Nephron progenitor cell (in vitro differentiated cells): ENCODE results near the gene AHDC1.

Experiments used
- DNase-seq: peaks from one replicate; pipeline ENCODE4 v3.0.0; 2021
- H3K27ac Mint-ChIP-seq: 2 replicates; pipeline ENCODE4 v1.8.0; 2021; ENCODE audit warnings: mild to moderate bottlenecking, moderate library complexity, mixed read lengths
- H3K27me3 Mint-ChIP-seq: 2 replicates; pipeline ENCODE4 v1.8.0; 2021; ENCODE audit warnings: mild to moderate bottlenecking, low read depth, mixed read lengths; ENCODE audit not compliant: poor library complexity
- H3K36me3 Mint-ChIP-seq: 2 replicates; pipeline ENCODE4 v1.8.0; 2021; ENCODE audit warnings: low read depth, mixed read lengths
- H3K4me1 Mint-ChIP-seq: 2 replicates; pipeline ENCODE4 v1.8.0; 2021; ENCODE audit warnings: mixed read lengths
- H3K4me3 Mint-ChIP-seq: 2 replicates; pipeline ENCODE4 v1.8.0; 2021; ENCODE audit warnings: mild to moderate bottlenecking, moderate library complexity, mixed read lengths
- H3K9me3 Mint-ChIP-seq: 2 replicates; pipeline ENCODE4 v1.8.0; 2021; ENCODE audit warnings: mild to moderate bottlenecking, moderate library complexity, mixed read lengths
- TF ChIP-seq, protein P1 (sequence below): fragments of 200-600 bp; sonication (generic); IDR thresholded peaks from 2 replicates; pipeline ENCODE4 v1.5.0; 2021; ENCODE audit warnings: antibody characterized with exemption

Gene AHDC1

DNA sequence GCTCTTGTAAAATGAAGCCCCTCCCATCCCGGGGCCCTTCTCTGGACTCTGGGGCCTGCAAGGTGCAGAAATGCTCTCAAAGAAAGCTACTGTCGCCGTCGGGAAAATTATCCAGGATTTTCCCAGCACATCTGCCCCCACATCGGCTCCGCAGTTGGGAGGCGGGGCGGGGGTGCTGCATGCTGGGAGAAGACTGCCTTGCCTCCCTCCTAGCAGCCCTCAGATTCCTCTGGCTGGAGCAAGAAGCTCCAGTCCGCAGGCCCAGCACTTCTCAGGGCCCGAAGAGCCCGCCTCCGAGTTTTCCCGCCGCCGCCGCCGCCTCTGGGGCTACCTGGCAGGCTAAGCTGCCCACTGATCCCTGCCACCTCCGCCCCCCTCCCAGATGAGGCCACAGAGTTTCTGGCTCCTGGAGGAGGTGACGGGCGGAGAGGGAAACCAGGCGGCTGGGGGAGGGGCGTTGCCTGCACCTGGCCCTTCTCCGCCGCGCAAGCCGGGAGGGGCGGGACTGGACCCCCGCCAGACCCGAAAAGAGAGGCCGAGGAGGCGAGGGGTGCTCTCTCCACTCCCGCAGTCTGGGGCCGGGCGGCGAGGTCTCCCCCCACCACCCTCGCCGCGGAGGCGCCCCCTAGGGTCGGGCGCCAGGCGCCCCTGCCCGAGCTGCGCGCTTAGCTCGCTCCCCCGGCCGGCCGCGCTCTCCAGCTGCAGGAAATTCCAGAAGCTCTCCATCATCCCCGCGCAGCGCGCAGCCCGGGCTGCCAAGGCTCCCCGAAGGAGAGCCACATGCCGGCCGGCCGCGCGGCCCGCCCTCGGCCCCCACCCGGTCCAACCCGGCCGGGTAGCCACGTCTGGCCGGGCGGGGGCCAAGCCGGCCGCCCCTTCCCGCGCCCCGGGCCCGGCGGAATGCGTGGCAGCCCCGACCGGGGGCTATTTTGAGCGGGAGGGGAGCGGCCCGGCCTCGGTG is 28.8 kb downstream of the AHDC1 start:
- H3K27me3 Mint-ChIP-seq = no peaks in the 10 kb centered on the region
- TF ChIP-seq, protein P1, sequence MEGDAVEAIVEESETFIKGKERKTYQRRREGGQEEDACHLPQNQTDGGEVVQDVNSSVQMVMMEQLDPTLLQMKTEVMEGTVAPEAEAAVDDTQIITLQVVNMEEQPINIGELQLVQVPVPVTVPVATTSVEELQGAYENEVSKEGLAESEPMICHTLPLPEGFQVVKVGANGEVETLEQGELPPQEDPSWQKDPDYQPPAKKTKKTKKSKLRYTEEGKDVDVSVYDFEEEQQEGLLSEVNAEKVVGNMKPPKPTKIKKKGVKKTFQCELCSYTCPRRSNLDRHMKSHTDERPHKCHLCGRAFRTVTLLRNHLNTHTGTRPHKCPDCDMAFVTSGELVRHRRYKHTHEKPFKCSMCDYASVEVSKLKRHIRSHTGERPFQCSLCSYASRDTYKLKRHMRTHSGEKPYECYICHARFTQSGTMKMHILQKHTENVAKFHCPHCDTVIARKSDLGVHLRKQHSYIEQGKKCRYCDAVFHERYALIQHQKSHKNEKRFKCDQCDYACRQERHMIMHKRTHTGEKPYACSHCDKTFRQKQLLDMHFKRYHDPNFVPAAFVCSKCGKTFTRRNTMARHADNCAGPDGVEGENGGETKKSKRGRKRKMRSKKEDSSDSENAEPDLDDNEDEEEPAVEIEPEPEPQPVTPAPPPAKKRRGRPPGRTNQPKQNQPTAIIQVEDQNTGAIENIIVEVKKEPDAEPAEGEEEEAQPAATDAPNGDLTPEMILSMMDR = peak; percentile 39
- H3K4me3 Mint-ChIP-seq = peak overlapping the region; percentile 68
- H3K27ac Mint-ChIP-seq = peak overlapping the region; percentile 99
- H3K4me1 Mint-ChIP-seq = peaks cover 74% of the 10 kb centered on the region
- H3K36me3 Mint-ChIP-seq = no peaks in the 10 kb centered on the region
- H3K9me3 Mint-ChIP-seq = no peaks in the 10 kb centered on the region
- peak; percentile 81 for DNase-seq

DNA sequence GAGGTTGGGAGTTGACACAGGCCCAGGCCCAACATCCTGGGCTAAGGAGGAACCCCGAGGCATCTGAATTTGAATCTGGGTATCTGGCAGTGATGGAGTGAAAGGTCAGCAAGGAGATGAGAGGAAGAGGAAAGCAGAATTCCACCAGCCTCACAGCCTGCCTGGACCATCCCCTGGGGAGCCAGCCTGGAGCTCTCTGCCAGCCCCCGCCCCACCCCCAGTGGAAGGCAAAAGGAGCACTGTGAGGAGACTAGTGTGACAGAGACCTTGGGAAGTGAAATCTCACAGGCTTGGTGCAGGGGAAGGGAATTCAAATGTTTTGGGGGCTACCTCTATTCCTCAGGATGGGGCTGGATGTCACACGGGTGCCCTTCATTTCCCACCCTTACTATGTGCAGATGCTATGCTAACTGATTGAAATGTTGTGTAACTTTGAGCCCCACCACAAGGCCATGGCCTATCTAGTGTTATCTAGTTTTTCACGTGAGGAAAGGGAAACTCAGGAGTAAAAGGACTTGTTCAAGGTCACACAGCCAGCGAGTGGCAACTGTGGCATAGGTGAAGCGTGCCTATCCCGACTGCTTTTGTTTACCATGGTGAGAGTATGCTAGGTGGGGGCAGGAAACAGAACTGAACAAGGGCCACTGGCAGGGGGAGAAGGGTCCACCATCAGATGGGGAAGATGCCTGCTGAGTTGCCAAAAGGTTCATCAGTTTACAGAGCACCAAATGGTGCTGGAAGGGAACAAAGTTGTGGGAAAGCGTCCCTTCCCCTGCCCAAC is 29.8 kb downstream of the AHDC1 start:
- TF ChIP-seq, protein P1 = no peak
- peaks cover 74% of the 10 kb centered on the region for H3K4me1 Mint-ChIP-seq
- DNase-seq = no peak
- H3K27me3 Mint-ChIP-seq = no peaks in the 10 kb centered on the region
- H3K36me3 Mint-ChIP-seq = no peaks in the 10 kb centered on the region
- H3K4me3 Mint-ChIP-seq = peak overlapping the region; percentile 68
- H3K9me3 Mint-ChIP-seq = no peaks in the 10 kb centered on the region
- peak overlapping the region; percentile 99 for H3K27ac Mint-ChIP-seq

DNA sequence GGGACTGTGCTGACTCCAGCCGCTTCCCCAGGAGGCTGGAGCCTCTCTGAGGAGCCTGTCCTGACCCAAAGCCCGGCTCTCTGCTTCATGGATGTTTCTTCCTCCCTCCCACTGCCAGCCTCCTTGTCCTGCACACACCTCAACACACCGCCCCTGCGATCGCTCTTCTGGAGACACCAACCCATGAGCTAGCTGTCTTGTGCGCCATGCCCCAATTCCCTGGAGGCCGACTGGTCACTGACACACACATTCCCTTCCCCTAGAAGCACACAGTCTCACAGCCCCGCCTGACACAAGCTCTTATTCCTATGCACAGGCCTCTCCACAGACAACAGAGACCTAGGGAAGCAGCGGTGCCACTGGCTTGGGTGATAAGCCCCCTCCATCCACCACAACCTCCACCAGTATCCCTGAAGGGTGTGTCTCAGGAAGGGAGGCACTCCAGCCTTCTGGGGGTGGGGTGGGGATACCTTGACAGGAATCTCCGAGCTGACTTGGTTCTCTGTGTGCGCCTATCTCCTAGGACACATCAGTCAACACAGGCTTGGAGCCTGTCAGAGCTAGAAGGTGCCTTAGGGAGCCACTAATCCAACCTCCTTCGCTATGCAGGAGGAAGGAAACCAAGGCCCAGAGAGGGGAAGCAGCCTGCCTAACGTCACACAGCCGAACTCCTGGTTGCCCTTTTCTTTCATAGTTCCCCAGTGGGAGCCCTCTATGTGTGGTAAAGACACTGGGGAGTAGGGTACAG is 31.1 kb downstream of the AHDC1 start:
- H3K36me3 Mint-ChIP-seq = no peaks in the 10 kb centered on the region
- TF ChIP-seq, protein P1 = no peak
- DNase-seq = peak; percentile 65
- peak overlapping the region; percentile 99 for H3K27ac Mint-ChIP-seq
- peaks cover 82% of the 10 kb centered on the region for H3K4me1 Mint-ChIP-seq
- peak overlapping the region; percentile 77 for H3K4me3 Mint-ChIP-seq
- no peaks in the 10 kb centered on the region for H3K9me3 Mint-ChIP-seq
- no peaks in the 10 kb centered on the region for H3K27me3 Mint-ChIP-seq

DNA sequence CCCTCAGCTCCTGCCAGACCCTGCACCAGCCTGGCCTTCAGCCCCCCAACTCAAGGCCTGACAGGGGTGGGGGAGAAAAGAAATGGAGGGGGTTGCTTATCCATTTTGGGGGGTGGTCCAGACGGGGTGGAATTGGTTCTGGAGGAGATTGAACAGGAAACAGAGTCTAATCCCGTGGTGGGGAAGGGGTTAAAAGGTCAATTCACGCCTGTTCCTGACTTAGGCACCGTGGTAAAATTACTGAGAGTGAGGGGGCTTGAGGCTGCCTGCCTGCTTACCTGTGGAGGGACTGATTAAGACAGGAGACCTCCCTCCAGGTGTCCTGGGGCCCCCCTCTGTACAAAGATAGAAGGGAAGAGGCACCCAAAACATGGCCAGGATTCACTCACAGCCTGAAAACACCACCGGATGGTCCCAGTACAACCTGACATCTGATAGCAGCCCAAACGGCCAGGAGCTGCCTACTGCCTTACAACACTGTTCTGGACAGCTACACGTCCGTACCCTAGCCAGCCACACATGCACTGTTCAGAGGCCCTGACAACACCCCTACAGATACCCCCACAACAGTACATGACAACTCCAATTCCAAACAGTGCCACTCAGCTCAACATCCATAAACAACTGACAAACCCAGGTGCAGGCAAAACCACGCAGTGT is 31.8 kb downstream of the AHDC1 start:
- no peaks in the 10 kb centered on the region for H3K9me3 Mint-ChIP-seq
- H3K27me3 Mint-ChIP-seq = no peaks in the 10 kb centered on the region
- no peaks in the 10 kb centered on the region for H3K36me3 Mint-ChIP-seq
- TF ChIP-seq, protein P1 = no peak
- H3K4me3 Mint-ChIP-seq = peak overlapping the region; percentile 77
- DNase-seq = peak; percentile 42
- peaks cover 86% of the 10 kb centered on the region for H3K4me1 Mint-ChIP-seq
- H3K27ac Mint-ChIP-seq = peak overlapping the region; percentile 99

DNA sequence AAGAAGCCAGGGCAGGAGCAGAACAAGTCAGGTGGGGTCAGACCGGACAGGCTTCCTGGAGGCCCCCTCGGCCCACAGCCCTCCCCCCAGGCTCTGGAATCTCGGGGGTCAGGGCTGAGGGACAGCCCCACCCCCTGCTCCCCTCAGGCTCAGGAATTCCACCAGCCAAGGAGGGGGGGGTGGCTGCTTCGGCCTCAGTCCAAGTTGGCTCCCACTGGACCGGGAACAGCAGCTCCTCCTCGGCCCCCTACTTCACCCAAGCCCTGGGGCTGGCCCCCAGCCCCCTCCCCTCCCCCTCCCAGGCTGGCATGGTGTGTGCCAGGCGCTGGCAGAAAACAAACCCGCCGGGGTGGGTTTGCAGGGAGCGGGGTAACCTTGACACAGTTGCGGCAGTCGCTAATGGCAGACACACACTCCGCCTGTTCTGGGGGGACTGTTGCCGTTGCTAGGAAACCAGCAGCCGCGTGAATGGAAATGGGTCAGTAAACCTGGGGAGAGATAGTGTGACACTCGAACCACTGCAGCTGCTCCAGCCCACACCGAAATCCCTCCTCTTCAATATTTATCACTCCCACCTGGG is 32.4 kb downstream of the AHDC1 start:
- no peaks in the 10 kb centered on the region for H3K27me3 Mint-ChIP-seq
- no peaks in the 10 kb centered on the region for H3K9me3 Mint-ChIP-seq
- peak; percentile 55 for DNase-seq
- H3K27ac Mint-ChIP-seq = peak overlapping the region; percentile 99
- peaks cover 86% of the 10 kb centered on the region for H3K4me1 Mint-ChIP-seq
- H3K4me3 Mint-ChIP-seq = peak overlapping the region; percentile 85
- no peaks in the 10 kb centered on the region for H3K36me3 Mint-ChIP-seq
- TF ChIP-seq, protein P1 = no peak
